Measurements from ENCODE around the gene UBA5. TPM values are rescaled to one million over a fixed set of nuclear protein-coding genes. Genes with fewer than 3 reads are reported as not detected.

UBA5 gene
- total RNA-seq, 1 donor from 2014 or later = 84.7 TPM

- Histone ChIP-seq H3K4me3 (no peak overlapping the region), H3K79me2 (ENCODE audit: low read depth) (no peaks in the 10 kb centered on the region), H3K36me3 (peaks cover 23% of the 10 kb centered on the region), H2AFZ (replicated peaks) (no peak overlapping the region), H3K4me2 (no peak overlapping the region), H4K20me1 (ENCODE audit: low read depth) (no peaks in the 10 kb centered on the region), H3K27me3 (no peaks in the 10 kb centered on the region), H3F3A (ENCODE audit: low read depth) (no peaks in the 10 kb centered on the region), H3K27ac (no peak overlapping the region), H3K9ac (no peak overlapping the region), H3K4me1 (no peaks in the 10 kb centered on the region), H3K9me3 (ENCODE audit: low read depth) (no peaks in the 10 kb centered on the region)
- H3K36me3 Mint-ChIP-seq = peaks cover 23% of the 10 kb centered on the region
- no peak for TF ChIP-seq EZH2 (IDR thresholded peaks at IDR 0.05)
- TF ChIP-seq, protein P1, sequence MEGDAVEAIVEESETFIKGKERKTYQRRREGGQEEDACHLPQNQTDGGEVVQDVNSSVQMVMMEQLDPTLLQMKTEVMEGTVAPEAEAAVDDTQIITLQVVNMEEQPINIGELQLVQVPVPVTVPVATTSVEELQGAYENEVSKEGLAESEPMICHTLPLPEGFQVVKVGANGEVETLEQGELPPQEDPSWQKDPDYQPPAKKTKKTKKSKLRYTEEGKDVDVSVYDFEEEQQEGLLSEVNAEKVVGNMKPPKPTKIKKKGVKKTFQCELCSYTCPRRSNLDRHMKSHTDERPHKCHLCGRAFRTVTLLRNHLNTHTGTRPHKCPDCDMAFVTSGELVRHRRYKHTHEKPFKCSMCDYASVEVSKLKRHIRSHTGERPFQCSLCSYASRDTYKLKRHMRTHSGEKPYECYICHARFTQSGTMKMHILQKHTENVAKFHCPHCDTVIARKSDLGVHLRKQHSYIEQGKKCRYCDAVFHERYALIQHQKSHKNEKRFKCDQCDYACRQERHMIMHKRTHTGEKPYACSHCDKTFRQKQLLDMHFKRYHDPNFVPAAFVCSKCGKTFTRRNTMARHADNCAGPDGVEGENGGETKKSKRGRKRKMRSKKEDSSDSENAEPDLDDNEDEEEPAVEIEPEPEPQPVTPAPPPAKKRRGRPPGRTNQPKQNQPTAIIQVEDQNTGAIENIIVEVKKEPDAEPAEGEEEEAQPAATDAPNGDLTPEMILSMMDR (IDR thresholded peaks at IDR 0.05) = no peak
- TF ChIP-seq EZH2phosphoT487 (IDR thresholded peaks at IDR 0.05) = no peak
- H3K27ac Mint-ChIP-seq = no peak overlapping the region
- H3K27me3 Mint-ChIP-seq (ENCODE audit: insufficient read depth, low read depth) = peaks cover 4% of the 10 kb centered on the region
- DNase-seq (ENCODE audit: low spot score) = no peak
- H3K4me1 Mint-ChIP-seq = no peaks in the 10 kb centered on the region
- no peaks in the 10 kb centered on the region for H3K9me3 Mint-ChIP-seq
- H3K4me3 Mint-ChIP-seq = no peak overlapping the region
These were observed 34.9 kb downstream of the UBA5 start for GRCh38 chr3:132694991-132695390.

GRCh38 chr3:132695422-132695821, 35.3 kb downstream of the UBA5 start:
- no peaks in the 10 kb centered on the region for H3K27me3 ChIP-seq
- H3K27ac ChIP-seq = no peak overlapping the region
- H3K4me2 ChIP-seq = no peak overlapping the region
- TF ChIP-seq, protein P1 (IDR thresholded peaks at IDR 0.05) = no peak
- TF ChIP-seq EZH2phosphoT487 (IDR thresholded peaks at IDR 0.05) (no peak), EZH2 (IDR thresholded peaks at IDR 0.05) (no peak)
- no peaks in the 10 kb centered on the region for H3K79me2 ChIP-seq (ENCODE audit: low read depth)
- H3K36me3 Mint-ChIP-seq = peaks cover 23% of the 10 kb centered on the region
- no peak overlapping the region for H3K4me3 ChIP-seq
- H3K9ac ChIP-seq = no peak overlapping the region
- no peaks in the 10 kb centered on the region for H3F3A ChIP-seq (ENCODE audit: low read depth)
- H2AFZ ChIP-seq (replicated peaks) = no peak overlapping the region
- H3K4me1 Mint-ChIP-seq = no peaks in the 10 kb centered on the region
- H3K27ac Mint-ChIP-seq = no peak overlapping the region
- H3K9me3 Mint-ChIP-seq = no peaks in the 10 kb centered on the region
- no peak overlapping the region for H3K4me3 Mint-ChIP-seq
- peaks cover 23% of the 10 kb centered on the region for H3K36me3 ChIP-seq
- no peaks in the 10 kb centered on the region for H3K4me1 ChIP-seq
- no peak for DNase-seq (ENCODE audit: low spot score)
- no peaks in the 10 kb centered on the region for H4K20me1 ChIP-seq (ENCODE audit: low read depth)
- peaks cover 4% of the 10 kb centered on the region for H3K27me3 Mint-ChIP-seq (ENCODE audit: insufficient read depth, low read depth)
- no peaks in the 10 kb centered on the region for H3K9me3 ChIP-seq (ENCODE audit: low read depth)

GRCh38 chr3:132703733-132704132, 43.6 kb downstream of the UBA5 start:
- Histone ChIP-seq H3F3A (ENCODE audit: low read depth) (no peaks in the 10 kb centered on the region), H3K27ac (no peak overlapping the region), H3K4me3 (no peak overlapping the region), H3K4me1 (no peaks in the 10 kb centered on the region), H2AFZ (replicated peaks) (no peak overlapping the region), H3K9me3 (ENCODE audit: low read depth) (no peaks in the 10 kb centered on the region), H3K4me2 (no peak overlapping the region), H3K36me3 (peaks cover 29% of the 10 kb centered on the region), H3K27me3 (no peaks in the 10 kb centered on the region), H4K20me1 (ENCODE audit: low read depth) (no peaks in the 10 kb centered on the region), H3K9ac (no peak overlapping the region), H3K79me2 (ENCODE audit: low read depth) (no peaks in the 10 kb centered on the region)
- H3K36me3 Mint-ChIP-seq = peaks cover 30% of the 10 kb centered on the region
- TF ChIP-seq EZH2phosphoT487 (IDR thresholded peaks at IDR 0.05) (no peak), EZH2 (IDR thresholded peaks at IDR 0.05) (no peak)
- TF ChIP-seq, protein P1 (IDR thresholded peaks at IDR 0.05) = no peak
- DNase-seq (ENCODE audit: low spot score) = no peak
- no peaks in the 10 kb centered on the region for H3K4me1 Mint-ChIP-seq
- H3K4me3 Mint-ChIP-seq = no peak overlapping the region
- no peaks in the 10 kb centered on the region for H3K9me3 Mint-ChIP-seq
- H3K27ac Mint-ChIP-seq = no peak overlapping the region
- H3K27me3 Mint-ChIP-seq (ENCODE audit: insufficient read depth, low read depth) = peaks cover 1% of the 10 kb centered on the region
